Measurements from ENCODE around the gene POR.

The POR gene

DNA sequence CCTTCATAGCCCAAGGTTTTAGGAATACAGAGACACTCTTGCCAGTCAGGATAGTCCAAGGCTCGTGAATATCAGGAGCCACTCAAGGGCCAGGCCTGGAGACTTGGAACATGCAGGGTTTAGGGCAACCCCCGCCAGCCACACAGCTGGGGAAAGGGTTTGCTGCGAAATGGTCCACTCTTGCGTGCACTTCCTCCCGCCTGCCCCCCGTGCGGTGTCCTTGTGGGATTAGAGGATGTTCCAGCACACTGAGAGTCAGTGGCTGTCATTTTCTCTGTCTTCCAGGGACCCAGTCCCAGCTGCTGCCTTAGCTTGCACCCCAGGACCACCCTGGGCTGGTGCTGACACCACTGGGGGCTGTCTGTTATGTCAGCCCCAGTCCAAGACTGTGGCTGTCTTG is 38.5 kb downstream of the POR start:
- no peak for DNase-seq (ENCODE audit: low read depth in 2 of 2)

DNA sequence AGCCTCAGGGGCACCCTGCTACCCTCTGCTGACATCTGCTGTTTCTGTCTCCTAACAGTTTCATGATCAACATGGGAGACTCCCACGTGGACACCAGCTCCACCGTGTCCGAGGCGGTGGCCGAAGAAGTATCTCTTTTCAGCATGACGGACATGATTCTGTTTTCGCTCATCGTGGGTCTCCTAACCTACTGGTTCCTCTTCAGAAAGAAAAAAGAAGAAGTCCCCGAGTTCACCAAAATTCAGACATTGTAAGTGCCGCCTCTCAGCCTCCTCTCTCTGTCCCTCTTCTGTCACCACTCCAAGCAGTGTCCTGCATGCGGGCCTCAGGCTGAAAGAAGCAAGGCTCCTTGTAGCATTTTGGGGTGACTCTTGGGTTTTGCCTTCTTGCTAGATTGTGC is 39.0 kb downstream of the POR start:
- no peak for DNase-seq (ENCODE audit: low read depth in 2 of 2)

- no peak for DNase-seq (ENCODE audit: low read depth in 2 of 2)
Observed at GRCh38 chr7:75955331-75955955, 40.5 kb downstream of the POR start.

DNA sequence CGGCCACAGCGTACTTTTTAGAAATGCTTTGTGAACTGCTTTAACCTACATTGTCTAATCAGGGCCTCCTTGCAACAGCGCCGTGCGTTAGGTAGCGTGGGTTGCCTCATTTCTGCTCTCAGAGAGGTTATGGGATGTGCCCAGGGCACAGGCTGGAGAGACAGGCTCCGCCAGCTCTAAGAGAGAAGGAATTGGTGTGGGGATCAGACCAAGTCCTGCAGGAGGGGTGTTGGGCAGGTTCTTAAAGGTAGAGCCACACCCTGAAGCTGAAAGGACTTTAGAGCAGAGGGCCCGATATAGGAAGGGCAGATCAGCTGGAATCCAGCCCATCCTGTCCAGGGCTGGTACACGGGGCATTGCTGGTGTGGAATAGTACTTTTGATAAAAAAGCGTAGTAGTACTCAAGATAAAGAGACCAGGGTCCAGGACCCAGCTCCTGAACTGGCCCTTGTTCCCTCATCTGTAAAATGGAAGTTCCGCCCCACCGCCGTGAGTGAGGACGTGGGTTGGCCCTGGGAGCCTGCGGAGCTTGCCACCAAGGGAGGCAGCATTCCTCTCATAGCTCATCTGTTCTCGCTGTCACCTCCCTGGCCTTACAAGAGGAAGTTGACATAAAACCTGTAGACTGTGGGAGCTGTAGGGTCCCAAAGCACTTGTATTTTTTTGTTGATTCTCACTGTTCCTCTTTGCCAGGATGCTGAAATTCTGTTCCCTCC is 42.2 kb downstream of the POR start:
- DNase-seq (ENCODE audit: low read depth in 2 of 2), result no peak

- DNase-seq (ENCODE audit: low read depth in 2 of 2), result no peak
Observed at GRCh38 chr7:75958802-75959543, 44.0 kb downstream of the POR start.

GRCh38 chr7:75960372-75960771 is 45.4 kb downstream of the POR start:
- no peak for DNase-seq (ENCODE audit: low read depth in 2 of 2)

GRCh38 chr7:75961218-75961617 is 46.3 kb downstream of the POR start:
- DNase-seq (ENCODE audit: low read depth in 2 of 2), result no peak

DNA sequence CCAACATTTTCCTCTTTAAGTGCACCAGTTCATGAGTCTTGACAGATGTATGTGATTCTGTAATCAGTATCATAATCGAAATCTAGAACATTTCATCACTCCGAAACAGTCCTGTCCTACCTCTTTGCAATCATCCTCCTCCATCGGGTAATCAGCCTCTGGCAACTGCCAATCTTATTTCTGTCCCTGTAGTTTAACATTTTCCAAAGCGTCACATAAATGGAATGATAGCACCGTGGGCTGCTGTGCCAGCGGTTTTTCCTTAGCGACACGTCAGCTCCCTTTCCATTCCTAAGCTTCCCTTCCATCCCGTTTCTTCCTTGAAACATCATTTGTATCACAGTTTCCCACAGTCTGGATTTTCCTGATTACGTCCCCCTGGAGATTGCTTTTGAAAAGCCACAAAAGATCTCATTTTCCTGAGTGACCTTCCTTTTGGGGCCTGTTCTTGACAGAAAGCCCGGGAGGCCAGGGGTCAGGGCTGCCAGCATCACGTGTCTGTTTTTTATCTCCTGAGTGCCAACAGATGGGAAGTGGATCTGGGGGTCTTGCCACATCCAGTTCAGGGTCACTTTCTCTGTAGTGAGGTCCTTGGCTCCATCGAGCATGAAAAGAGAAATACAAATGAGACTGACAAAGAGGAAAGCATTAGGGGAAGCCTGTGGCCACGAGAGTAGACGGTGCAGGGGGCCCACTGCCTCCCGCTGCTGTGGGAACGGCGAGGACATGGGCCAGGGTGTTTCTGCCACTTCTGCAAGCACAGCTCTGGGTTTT is 47.8 kb downstream of the POR start:
- DNase-seq (ENCODE audit: low read depth in 2 of 2), result no peak

DNA sequence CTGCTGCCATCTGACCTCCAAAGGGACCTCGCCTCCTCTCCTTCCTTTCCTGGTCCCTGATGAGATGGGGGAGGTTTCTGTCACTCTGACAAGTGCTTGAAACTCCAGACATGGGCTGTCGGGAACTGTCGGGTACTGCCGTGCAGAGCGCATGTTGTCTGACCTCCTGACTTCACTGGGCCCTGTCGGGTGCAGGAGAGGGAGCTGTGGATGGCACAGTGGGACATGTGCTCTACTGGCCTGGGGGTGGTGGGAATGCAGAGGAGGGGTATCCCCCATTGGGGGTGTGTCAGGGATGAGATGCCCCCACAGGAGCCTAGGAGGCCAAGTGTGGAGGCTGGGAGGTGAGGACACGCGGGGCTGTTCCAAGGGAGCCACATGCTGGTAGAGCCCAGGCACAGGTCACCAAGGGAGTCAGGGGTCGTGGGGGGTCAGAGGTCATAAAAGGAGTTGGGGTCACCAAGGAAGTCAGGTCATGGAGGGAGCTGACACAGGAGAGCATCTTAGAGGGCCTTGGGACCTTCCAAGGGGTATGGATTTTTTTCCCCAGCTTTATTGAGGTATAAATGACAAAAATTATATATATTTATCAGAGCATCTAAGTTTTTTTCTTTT is 48.5 kb downstream of the POR start:
- no peak for DNase-seq (ENCODE audit: low read depth in 2 of 2)

- no peak for DNase-seq (ENCODE audit: low read depth in 2 of 2)
Observed at GRCh38 chr7:75965617-75966016, 50.7 kb downstream of the POR start.

GRCh38 chr7:75966190-75966961 is 51.4 kb downstream of the POR start:
- no peak for DNase-seq (ENCODE audit: low read depth in 2 of 2)

- no peak for DNase-seq (ENCODE audit: low read depth in 2 of 2)
Observed at GRCh38 chr7:75967055-75967454, 52.1 kb downstream of the POR start.

DNA sequence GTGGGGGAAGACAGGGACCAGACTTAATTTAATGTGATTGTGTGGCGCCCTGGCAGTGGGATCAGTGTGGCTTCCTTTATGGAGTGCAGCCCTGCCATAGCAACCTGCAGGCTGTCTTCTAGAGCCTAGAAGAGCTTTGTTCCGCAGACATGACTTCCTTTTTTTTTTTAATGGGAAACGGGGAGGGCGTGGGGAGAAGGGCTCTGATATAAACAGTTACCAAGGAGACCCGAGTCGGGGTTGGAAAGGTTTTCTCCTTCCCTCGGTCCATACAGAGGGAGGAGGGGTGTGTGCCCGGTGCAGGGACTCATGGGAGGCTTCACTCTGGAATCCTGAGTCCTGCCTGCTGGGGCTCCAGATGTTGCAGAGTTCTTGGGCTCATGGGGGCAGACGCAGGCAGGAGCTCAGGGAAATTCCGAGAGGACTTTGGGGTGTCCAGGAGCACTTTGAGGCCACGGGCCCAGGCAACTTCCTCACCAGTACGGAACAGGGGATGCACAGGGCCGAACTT is 52.6 kb downstream of the POR start:
- DNase-seq (ENCODE audit: low read depth in 2 of 2), result no peak

- DNase-seq (ENCODE audit: low read depth in 2 of 2), result no peak
Observed at GRCh38 chr7:75968012-75968411, 53.1 kb downstream of the POR start.

- no peak for DNase-seq (ENCODE audit: low read depth in 2 of 2)
Observed at GRCh38 chr7:75968561-75969001, 53.6 kb downstream of the POR start.

GRCh38 chr7:75969182-75969581 is 54.2 kb downstream of the POR start:
- no peak for DNase-seq (ENCODE audit: low read depth in 2 of 2)

DNA sequence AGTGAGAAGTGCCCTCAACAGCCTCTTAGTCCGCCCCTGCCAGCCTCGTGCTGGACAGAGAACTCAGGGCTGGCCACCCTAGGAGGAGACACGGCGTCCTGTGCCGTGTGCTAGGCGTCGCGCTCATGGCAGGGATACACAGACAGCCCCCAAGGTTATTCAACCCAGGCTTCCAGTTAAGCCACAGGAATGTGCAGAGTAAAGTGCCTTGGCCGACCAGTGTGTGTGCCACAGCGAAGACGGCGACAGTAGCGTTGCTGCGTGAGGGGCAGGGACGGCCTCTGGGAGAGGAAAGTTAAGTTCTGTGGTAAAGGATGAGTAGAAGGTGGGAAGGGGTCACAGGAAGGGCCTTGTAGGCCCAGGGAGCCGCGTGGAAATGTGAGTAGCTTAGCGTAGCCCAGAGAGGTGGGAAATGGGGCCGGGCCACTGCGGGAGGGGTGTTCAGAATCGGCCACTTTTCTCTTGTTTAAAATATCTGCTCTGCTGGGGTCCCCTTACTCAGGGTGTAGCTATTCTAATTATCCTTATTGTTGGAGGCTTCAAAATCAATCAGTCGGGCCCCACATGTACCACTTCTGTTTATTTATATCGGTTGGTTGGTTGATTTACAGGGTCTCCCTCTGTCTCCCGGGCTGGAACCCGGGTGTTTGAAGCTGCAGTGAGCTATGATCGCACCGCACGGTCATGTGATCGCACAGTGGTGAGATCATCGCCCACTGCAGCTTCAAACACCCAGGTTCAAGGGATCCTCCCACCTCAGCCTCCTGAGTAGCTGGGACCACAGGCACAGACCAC is 54.9 kb downstream of the POR start:
- no peak for DNase-seq (ENCODE audit: low read depth in 2 of 2)

GRCh38 chr7:75971309-75971960 is 56.5 kb downstream of the POR start:
- DNase-seq (ENCODE audit: low read depth in 2 of 2), result no peak

All from stimulated activated CD4-positive, alpha-beta T cell treated with anti-CD3 and anti-CD28 coated beads, Interleukin-12 subunit alpha, Interleukin-12 subunit beta, amount 100 ng/mL, for 24 hours (primary cell).